ENCODE results near the gene INSIG2. TPM values are rescaled to one million over a fixed set of nuclear protein-coding genes. Genes with fewer than 3 reads are reported as not detected.

The INSIG2 gene
- total RNA-seq, 1 donor, result 9.5 TPM

DNA sequence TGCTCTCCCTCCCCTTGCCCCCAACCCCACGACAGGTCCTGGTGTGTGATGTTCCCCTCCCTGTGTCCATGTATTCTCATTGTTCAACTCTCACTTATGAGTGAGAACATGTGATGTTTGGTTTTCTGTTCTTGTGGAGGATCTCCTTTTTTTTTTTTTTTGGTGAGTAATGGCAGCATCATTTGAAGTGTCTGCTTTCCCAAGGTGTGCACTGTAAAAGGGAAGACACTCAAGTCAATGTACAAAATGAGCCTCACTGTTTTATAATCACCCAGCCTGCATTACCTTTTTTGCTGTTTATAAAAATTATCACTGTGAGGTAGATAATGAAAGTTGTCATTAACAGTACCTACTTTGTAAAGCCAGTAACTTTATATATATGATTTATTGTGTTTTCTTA, 56.9 kb downstream of the INSIG2 start:
- no peak overlapping the region for H3K4me3 ChIP-seq (ENCODE audit: low read depth, low read length)
- TF ChIP-seq CTCF (IDR thresholded peaks at IDR 0.05; ENCODE audit: insufficient read depth, low read length), result no peak

DNA sequence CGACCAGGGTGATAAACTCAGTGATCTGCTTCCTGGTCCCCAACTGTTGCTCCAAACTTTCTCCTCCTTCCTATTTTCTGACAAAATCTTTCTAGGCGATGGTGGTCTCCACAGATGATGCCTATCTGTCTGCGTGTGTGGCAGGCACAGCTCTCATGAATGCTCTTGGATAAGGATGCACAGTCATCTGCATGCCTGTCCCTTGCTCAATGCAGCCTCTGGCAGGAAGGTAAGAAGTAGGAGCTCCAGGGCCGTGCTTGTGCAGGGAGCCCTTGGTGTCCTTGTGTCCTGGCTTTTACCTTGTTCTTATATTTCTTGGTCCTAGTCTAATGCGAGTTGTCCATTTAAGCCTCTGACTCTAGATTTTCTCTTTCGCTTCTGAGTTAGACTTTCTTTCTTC, 57.5 kb downstream of the INSIG2 start:
- no peak for DNase-seq (ENCODE audit: low read depth)
- H3K4me3 ChIP-seq (ENCODE audit: low read depth, low read length), result no peak overlapping the region
- no peak for TF ChIP-seq CTCF (IDR thresholded peaks at IDR 0.05; ENCODE audit: insufficient read depth, low read length)

More for the DNA sequence above, 56.9 kb downstream of the INSIG2 start:
- no peak for DNase-seq (ENCODE audit: low read depth)

GRCh38 chr2:118146315-118147283, 58.3 kb downstream of the INSIG2 start:
- no peak overlapping the region for H3K4me3 ChIP-seq (ENCODE audit: low read depth, low read length)
- DNase-seq (ENCODE audit: low read depth), result no peak
- TF ChIP-seq CTCF (IDR thresholded peaks at IDR 0.05; ENCODE audit: insufficient read depth, low read length), result no peak

- DNase-seq (ENCODE audit: low read depth), result no peak
- no peak overlapping the region for H3K4me3 ChIP-seq (ENCODE audit: low read depth, low read length)
- TF ChIP-seq CTCF (IDR thresholded peaks at IDR 0.05; ENCODE audit: insufficient read depth, low read length), result no peak
These were observed 59.9 kb downstream of the INSIG2 start for GRCh38 chr2:118148133-118148532.

DNA sequence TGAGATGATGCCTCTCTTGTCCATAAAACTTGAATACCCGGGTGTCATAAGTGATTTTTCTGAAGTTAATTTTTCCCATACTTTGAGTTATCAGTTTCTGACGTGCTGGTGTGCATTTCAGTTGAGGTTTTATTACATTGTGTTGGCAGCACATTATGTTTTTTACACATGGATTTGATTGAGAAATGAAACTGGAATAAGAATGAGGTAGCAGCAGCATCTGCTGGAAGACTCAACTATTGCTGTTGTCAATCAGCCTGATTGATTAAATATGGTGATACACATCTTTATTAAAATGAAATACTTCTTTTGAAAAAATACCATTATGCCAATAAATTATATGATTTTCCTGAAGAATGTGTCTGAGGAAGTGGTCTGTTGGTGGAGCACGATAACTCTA, 60.5 kb downstream of the INSIG2 start:
- DNase-seq (ENCODE audit: low read depth), result peak; percentile 32
- no peak overlapping the region for H3K4me3 ChIP-seq (ENCODE audit: low read depth, low read length)
- TF ChIP-seq CTCF (IDR thresholded peaks at IDR 0.05; ENCODE audit: insufficient read depth, low read length), result peak; percentile 24

GRCh38 chr2:118150294-118150693, 62.0 kb downstream of the INSIG2 start:
- TF ChIP-seq CTCF (IDR thresholded peaks at IDR 0.05; ENCODE audit: insufficient read depth, low read length), result no peak
- H3K4me3 ChIP-seq (ENCODE audit: low read depth, low read length), result no peak overlapping the region
- no peak for DNase-seq (ENCODE audit: low read depth)

Data from fibroblast of the aortic adventitia (primary cell).